ENCODE measurements around the gene WIPI1. TPM values are rescaled to one million over a fixed set of nuclear protein-coding genes. Genes with fewer than 3 reads are reported as not detected.
A peak's percentile ranks its signal among the peaks of the same experiment; 100 is the strongest.

The WIPI1 gene
- total and polyA plus RNA-seq, 7 donors, result 18.9 to 78.8 (median 28.5) TPM

GRCh38 chr17:68385490-68386215 is 71.6 kb downstream of the WIPI1 start:
- peaks cover 0 to 15% (median 8%) of the 10 kb centered on the region in 4 donors for H3K4me1 ChIP-seq
- TF ChIP-seq CTCF (IDR thresholded peaks at IDR 0.05) (no peak), EP300 (IDR thresholded peaks at IDR 0.05) (no peak), POLR2AphosphoS5 (IDR thresholded peaks at IDR 0.05) (no peak), POLR2A (IDR thresholded peaks at IDR 0.05) (no peak)
- no peak overlapping the region for H3K4me3 ChIP-seq
- peak overlapping the region in 2 of 4 donors; percentile 64 for H3K27ac ChIP-seq
- DNase-seq, result peak; percentile 52
- no peaks in the 10 kb centered on the region for H3K9me3 ChIP-seq
- no peaks in the 10 kb centered on the region for H3K27me3 ChIP-seq
- no peaks in the 10 kb centered on the region for H3K36me3 ChIP-seq
- intact Hi-C loops (cut with DNase I), result no loop called here
- WGBS, 2 donors, result 87 to 91% methylated on average over 8 of the region's 8 CpGs

DNA sequence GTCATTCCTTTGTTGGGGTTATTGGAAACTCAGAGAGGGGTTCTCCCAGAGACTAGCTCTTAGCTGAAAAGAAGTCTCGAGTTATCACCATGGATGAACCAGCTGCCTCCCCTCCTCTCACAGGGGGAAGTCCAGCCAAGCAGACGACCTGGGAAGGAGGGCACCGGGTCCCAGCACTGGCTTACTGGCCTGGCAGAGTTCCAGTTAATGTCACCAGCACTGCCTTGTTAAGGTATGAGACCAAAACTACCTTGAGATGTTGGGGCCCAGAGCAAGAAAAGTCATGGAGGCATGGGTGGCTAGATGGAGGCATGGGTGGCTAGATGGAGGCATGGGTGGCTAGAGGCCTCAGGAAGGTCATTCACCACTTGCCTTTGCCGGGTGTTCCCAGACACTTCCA is 72.4 kb downstream of the WIPI1 start:
- intact Hi-C loops (cut with DNase I), result loop anchor here (5.0 kb wide), 1 partner anchor 77 kb away; no protein-coding TSS in a partner anchor
- Histone ChIP-seq H3K36me3 (no peaks in the 10 kb centered on the region), H3K27me3 (no peaks in the 10 kb centered on the region), H3K27ac (peak overlapping the region in 1 of 4 donors; percentile 57), H3K4me1 (peaks cover 0 to 15% (median 8%) of the 10 kb centered on the region in 4 donors), H3K4me3 (no peak overlapping the region), H3K9me3 (no peaks in the 10 kb centered on the region)
- WGBS, 2 donors, result 87 to 92% methylated on average over 4 of the region's 4 CpGs
- peak; percentile 58 for DNase-seq
- TF ChIP-seq POLR2AphosphoS5 (IDR thresholded peaks at IDR 0.05), result no peak
- TF ChIP-seq CTCF (IDR thresholded peaks at IDR 0.05), result no peak
- TF ChIP-seq POLR2A (IDR thresholded peaks at IDR 0.05), result no peak
- TF ChIP-seq EP300 (IDR thresholded peaks at IDR 0.05), result no peak

- Histone ChIP-seq H3K4me3 (no peak overlapping the region), H3K36me3 (no peaks in the 10 kb centered on the region), H3K27ac (peak overlapping the region in 2 of 4 donors; percentile 25 to 57), H3K9me3 (no peaks in the 10 kb centered on the region), H3K4me1 (peaks cover 0 to 15% (median 8%) of the 10 kb centered on the region in 4 donors), H3K27me3 (no peaks in the 10 kb centered on the region)
- 65 to 78% methylated on average over 1 of the region's 1 CpG for WGBS, 2 donors
- intact Hi-C loops (cut with DNase I), result loop anchor here (5.0 kb wide), 1 partner anchor 78 kb away; no protein-coding TSS in a partner anchor
- TF ChIP-seq CTCF (IDR thresholded peaks at IDR 0.05) (no peak), POLR2AphosphoS5 (IDR thresholded peaks at IDR 0.05) (no peak), EP300 (IDR thresholded peaks at IDR 0.05) (no peak), POLR2A (IDR thresholded peaks at IDR 0.05) (no peak)
- DNase-seq, result no peak
Measured at GRCh38 chr17:68384471-68384870, 72.8 kb downstream of the WIPI1 start.

DNA sequence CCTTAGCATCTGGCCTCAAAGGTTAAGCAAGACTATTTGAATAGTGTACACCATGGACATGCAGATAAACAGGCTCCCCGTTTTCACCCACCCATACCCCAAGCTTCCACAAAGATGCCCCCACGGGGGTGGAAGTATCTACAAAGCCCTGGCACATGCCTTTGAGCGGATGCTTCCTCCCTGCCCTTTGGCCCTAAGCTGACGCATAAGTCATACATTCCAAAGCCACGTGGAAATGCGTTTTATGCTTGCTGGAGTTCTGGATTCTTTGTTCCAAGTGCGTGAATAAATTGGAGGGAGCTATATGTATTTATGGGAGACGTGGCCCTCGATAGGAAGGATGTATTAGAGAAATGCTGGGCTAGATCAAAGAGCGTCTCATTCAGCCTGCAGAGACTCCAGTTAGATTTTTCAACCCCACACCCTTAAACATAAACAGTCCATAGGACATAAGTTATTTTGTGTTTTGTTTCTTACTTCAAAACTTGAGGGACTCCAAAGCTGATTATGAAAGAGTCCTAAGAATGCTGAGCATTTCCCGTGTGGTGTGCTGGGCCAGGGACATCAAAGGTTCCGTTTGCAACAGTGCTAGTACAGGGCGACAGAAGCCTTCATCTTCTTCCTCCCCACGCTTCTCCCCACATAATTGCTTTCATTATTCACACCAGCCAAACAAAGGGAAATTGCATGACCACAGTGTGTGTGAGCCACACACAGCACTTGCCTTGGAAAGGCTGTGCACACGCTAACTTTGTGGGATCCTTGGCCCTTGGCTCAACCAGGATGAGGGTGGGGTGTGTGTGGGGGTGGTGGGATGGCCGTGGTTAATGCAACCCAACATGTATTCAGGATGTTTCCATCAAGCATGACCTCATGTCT is 73.6 kb downstream of the WIPI1 start:
- Histone ChIP-seq H3K36me3 (no peaks in the 10 kb centered on the region), H3K27ac (peak overlapping the region in 2 of 4 donors; percentile 25 to 57), H3K9me3 (no peaks in the 10 kb centered on the region), H3K4me1 (peaks cover 0 to 20% (median 13%) of the 10 kb centered on the region in 4 donors), H3K27me3 (no peaks in the 10 kb centered on the region), H3K4me3 (no peak overlapping the region)
- peak; percentile 58 for DNase-seq
- intact Hi-C loops (cut with DNase I), result loop anchor here (5.0 kb wide), 1 partner anchor 79 kb away; no protein-coding TSS in a partner anchor
- TF ChIP-seq POLR2AphosphoS5 (IDR thresholded peaks at IDR 0.05) (no peak), EP300 (IDR thresholded peaks at IDR 0.05) (no peak), POLR2A (IDR thresholded peaks at IDR 0.05) (no peak), CTCF (IDR thresholded peaks at IDR 0.05) (no peak)
- 47 to 62% methylated on average over 16 of the region's 16 CpGs for WGBS, 2 donors
